Brain microvascular endothelial cell (primary cell): ENCODE data around the gene S1PR2.

Experiments used
- DNase-seq: peaks from one replicate; pipeline ENCODE4 v3.0.0-alpha.2; 2020
- H3K27ac ChIP-seq: fragments of 250-450 bp; sonication (Bioruptor Pico); 2 replicates; pipeline ENCODE4 v1.5.1; 2020; ENCODE audit warnings: mild to moderate bottlenecking, moderate library complexity
- H3K27me3 ChIP-seq: fragments of 250-450 bp; sonication (Bioruptor Pico); replicated peaks from 2 replicates; pipeline ENCODE4 v1.5.1; 2020; ENCODE audit warnings: mild to moderate bottlenecking
- H3K36me3 ChIP-seq: fragments of 250-450 bp; sonication (Bioruptor Pico); replicated peaks from 2 replicates; pipeline ENCODE4 v1.5.1; 2020; ENCODE audit warnings: mild to moderate bottlenecking
- H3K4me3 ChIP-seq: 2 replicates; pipeline ENCODE4 v1.5.1; 2011; ENCODE audit warnings: low read depth, mild to moderate bottlenecking, control low read depth, low read length, moderate library complexity
- in situ Hi-C: cut with HindIII; loops from 2 replicates; pipeline ENCODE4 v1.10.0; 2017; ENCODE audit warnings: low sequenced_read_pairs, low pct_ligation_motif_present
- TF ChIP-seq, protein P1 (sequence below): IDR thresholded peaks from 2 replicates; pipeline ENCODE4 v1.5.1; 2011; ENCODE audit warnings: low read depth, mild to moderate bottlenecking, moderate library complexity, low read length, control low read depth, inconsistent platforms; ENCODE audit errors: missing control alignments

The S1PR2 gene

DNA sequence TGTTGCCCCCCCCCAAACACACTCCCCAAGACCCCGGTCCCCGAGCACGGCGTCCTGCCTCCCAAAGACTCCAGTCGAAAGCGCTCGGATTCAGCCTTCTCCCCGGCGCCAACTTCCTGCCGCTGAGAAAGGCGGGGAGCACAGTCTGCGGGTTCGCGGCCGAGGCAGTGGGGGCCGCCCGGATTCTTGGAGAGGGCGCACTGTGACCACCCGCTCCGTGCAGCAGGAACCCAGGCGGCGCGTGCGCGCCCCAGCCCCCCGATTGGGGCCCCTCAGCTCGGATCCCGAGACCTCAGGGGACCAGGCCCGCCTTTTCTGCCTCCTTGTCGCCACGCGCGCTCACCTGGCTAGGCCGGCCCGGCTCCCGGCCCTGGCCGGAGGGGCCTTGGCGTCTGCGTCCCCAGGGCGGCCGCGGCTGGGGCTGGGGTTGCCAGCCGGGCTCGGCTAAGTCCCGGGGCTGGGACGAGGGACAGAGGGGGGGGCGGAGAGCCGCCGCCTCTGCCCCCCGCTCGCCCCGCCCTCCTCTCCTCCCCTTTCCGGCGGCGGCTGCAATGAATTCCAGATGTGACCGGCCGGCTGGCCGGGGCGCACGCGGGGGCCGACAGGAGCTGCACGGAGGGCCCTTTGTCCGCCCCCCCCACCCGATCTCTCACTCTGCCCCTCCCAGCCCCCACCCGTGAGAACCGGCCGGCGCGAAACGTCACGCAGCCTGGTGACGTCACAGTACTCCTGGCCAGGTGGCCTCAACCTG, at the start of gene S1PR2:
Gene S1PR2 (minus strand): TSS at position 471 of the 751 bp plus-strand sequence. CDS start 6,426 bp downstream, outside the sequence.
- in situ Hi-C loops, result no loop called here
- Histone ChIP-seq H3K4me3 (peak within 1 kb of the TSS; percentile 74), H3K27ac (peak within 1 kb of the TSS; percentile 65), H3K27me3 (no peaks in the 10 kb centered on the region), H3K36me3 (no peaks in the 10 kb centered on the region)
- peak; percentile 48 for DNase-seq
- TF ChIP-seq, protein P1, sequence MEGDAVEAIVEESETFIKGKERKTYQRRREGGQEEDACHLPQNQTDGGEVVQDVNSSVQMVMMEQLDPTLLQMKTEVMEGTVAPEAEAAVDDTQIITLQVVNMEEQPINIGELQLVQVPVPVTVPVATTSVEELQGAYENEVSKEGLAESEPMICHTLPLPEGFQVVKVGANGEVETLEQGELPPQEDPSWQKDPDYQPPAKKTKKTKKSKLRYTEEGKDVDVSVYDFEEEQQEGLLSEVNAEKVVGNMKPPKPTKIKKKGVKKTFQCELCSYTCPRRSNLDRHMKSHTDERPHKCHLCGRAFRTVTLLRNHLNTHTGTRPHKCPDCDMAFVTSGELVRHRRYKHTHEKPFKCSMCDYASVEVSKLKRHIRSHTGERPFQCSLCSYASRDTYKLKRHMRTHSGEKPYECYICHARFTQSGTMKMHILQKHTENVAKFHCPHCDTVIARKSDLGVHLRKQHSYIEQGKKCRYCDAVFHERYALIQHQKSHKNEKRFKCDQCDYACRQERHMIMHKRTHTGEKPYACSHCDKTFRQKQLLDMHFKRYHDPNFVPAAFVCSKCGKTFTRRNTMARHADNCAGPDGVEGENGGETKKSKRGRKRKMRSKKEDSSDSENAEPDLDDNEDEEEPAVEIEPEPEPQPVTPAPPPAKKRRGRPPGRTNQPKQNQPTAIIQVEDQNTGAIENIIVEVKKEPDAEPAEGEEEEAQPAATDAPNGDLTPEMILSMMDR, result no peak

DNA sequence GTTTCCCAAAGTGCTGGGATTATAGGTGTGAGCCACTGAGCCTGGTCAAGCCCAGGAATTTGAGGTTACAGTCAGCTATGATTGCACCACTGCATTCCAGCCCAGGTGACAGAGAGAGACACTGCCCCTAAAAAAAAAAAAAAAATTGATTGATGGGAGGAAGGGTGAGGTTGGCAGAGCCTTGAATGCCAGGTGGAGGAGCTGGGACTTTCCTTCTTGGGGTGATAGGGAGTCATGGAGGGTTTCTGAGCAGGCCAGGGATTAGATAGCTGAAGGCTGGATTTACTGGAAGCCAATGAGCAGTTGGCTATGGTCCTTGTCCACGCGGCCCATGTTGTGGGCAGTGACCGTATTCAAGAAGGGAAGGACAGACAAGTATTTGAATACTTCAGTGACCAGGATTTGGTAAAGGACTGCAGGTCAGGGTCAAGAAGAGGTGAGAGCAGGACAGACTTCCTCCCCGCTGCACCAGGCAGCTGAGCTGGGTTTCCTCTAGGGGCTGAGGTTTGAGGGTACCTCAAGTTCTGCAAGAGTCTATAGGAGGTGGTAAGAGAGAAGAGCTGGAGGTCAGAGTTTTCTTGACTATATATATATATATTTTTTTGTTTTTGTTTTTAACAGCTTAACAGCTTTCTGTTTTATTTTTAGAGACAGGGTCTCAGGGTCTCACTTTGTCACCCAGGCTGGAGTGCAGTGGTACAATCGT, 48.8 kb upstream of the S1PR2 start:
- Histone ChIP-seq H3K27me3 (no peaks in the 10 kb centered on the region), H3K27ac (no peak overlapping the region), H3K4me3 (no peak overlapping the region), H3K36me3 (peaks cover 7% of the 10 kb centered on the region)
- in situ Hi-C loops, result no loop called here
- DNase-seq, result no peak
- TF ChIP-seq, protein P1, result no peak

DNA sequence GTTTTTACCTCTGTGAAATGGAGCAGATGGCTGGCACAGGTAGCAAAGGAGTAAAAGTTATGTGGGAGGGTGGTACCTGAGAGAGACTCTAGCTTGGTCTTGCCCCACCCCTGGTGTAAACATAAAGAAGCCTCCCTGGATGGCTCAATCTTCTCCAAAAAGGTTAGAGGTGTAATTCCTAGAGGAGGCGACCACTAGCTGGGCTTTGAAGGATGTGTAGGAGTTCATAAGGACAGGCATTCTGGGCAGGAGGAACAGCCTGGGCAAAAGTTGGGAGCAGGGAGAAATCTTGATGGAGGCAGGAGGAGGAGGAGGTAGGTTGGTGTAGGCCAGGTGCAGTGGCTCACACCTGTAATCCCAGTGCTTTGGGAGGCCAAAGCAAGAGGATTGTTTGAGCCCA, 47.8 kb upstream of the S1PR2 start:
- Histone ChIP-seq H3K4me3 (no peak overlapping the region), H3K27me3 (no peaks in the 10 kb centered on the region), H3K27ac (no peak overlapping the region), H3K36me3 (peaks cover 2% of the 10 kb centered on the region)
- no peak for DNase-seq
- TF ChIP-seq, protein P1, result no peak
- in situ Hi-C loops, result no loop called here

DNA sequence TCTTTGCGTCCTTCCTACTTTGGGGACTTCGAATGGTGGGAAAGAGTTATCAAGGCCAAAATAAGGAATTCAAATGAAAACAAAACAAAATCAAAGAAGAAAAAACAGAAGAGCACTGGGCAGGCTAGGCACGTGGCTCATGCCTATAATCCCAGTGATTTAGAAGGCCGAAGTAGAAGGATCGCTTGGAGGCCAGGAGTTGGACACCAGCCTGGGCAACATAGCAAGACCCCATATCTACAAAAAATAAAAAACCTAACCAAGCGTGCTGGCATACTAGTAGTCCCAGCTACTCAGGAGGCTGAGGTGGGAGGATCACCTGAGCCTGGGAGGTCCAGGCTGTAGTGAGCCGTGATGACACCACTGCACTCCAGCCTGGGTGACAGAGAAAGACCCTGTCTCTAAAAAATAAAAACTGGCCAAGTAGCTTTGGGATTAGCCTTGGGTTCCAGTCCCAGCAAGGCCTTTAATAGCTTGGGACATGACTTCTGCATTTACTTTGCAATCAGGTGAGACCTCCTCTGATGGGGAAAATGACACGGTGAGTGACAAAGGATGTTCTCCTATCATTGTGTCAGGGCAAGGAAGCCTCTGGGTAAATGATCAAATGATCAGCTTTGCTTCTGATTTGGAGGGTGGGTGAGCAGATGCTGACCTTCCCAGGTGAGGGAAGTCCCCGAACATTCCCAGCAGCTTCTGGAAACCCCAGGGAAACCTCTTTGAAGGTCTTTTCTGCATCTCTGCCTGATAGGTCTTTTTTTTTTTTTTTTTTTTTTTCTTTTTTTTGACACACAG, 46.9 kb upstream of the S1PR2 start:
- DNase-seq, result no peak
- Histone ChIP-seq H3K36me3 (peaks cover 2% of the 10 kb centered on the region), H3K27ac (no peak overlapping the region), H3K27me3 (no peaks in the 10 kb centered on the region), H3K4me3 (no peak overlapping the region)
- in situ Hi-C loops, result no loop called here
- TF ChIP-seq, protein P1, result no peak

GRCh38 chr19:10274589-10274988, 43.5 kb upstream of the S1PR2 start:
- no peak for DNase-seq
- Histone ChIP-seq H3K27me3 (no peaks in the 10 kb centered on the region), H3K4me3 (no peak overlapping the region), H3K27ac (no peak overlapping the region), H3K36me3 (peaks cover 2% of the 10 kb centered on the region)
- in situ Hi-C loops, result no loop called here
- TF ChIP-seq, protein P1, result no peak
